Hematopoietic multipotent progenitor cell treated with erythropoietin and hydrocortisone succinate and interleukin-3 and kit ligand, for 15 days (in vitro differentiated cells): Measurements from ENCODE around the gene SIK3.
A peak's percentile ranks its signal among the peaks of the same experiment; 100 is the strongest.
"Not testable (repeated sequence)": the region's sequence is repeated elsewhere in the genome, so short reads cannot be mapped to it uniquely, and the experiment has no call there.

Experiments
- DNase-seq: peaks from one replicate; pipeline ENCODE4 v3.0.0-alpha.2; 2015; ENCODE audit warnings: low spot score

Gene SIK3

GRCh38 chr11:117098269-117099232, at the start of gene SIK3:
Gene SIK3, minus strand, starts transcription at chr11:117098428. Its CDS starts 13 bp downstream, at chr11:117098415.
- peak; percentile 94 for DNase-seq

GRCh38 chr11:117146521-117146920, 48.3 kb upstream of the SIK3 start:
- no peak for DNase-seq

GRCh38 chr11:117145393-117145761, 47.1 kb upstream of the SIK3 start:
- peak; percentile 41 for DNase-seq

GRCh38 chr11:117144477-117145392, 46.5 kb upstream of the SIK3 start:
- peak; percentile 57 for DNase-seq

GRCh38 chr11:117143871-117144476, 45.7 kb upstream of the SIK3 start, which contains the start of gene PAFAH1B2:
Gene PAFAH1B2, plus strand, starts transcription at chr11:117144287. Its CDS starts 8,161 bp downstream, at chr11:117152448.
- peak; percentile 93 for DNase-seq

GRCh38 chr11:117143390-117143789, 45.2 kb upstream of the SIK3 start:
- DNase-seq, result peak; percentile 21

- not testable (repeated sequence) for DNase-seq
Observed at GRCh38 chr11:117137223-117138086, 39.2 kb upstream of the SIK3 start.

- not testable (repeated sequence) for DNase-seq
Observed at GRCh38 chr11:117134979-117135378, 36.8 kb upstream of the SIK3 start.

- no peak for DNase-seq
Observed at GRCh38 chr11:117134431-117134830, 36.2 kb upstream of the SIK3 start.

GRCh38 chr11:117130879-117131278, 32.7 kb upstream of the SIK3 start:
- DNase-seq, result no peak

GRCh38 chr11:117130396-117130795, 32.2 kb upstream of the SIK3 start:
- not testable (repeated sequence) for DNase-seq

GRCh38 chr11:117128289-117128688, 30.1 kb upstream of the SIK3 start:
- no peak for DNase-seq

- no peak for DNase-seq
Observed at GRCh38 chr11:117127171-117127901, 29.1 kb upstream of the SIK3 start.

- no peak for DNase-seq
Observed at GRCh38 chr11:117126223-117126965, 28.2 kb upstream of the SIK3 start.

GRCh38 chr11:117122556-117122955, 24.3 kb upstream of the SIK3 start:
- no peak for DNase-seq

- DNase-seq, result no peak
Observed at GRCh38 chr11:117121176-117121575, 22.9 kb upstream of the SIK3 start.

GRCh38 chr11:117117681-117118080, 19.5 kb upstream of the SIK3 start:
- DNase-seq, result no peak

GRCh38 chr11:117112939-117113338, 14.7 kb upstream of the SIK3 start:
- DNase-seq, result not testable (repeated sequence)

GRCh38 chr11:117112497-117112896, 14.3 kb upstream of the SIK3 start:
- DNase-seq, result not testable (repeated sequence)
